Breast epithelium (tissue), 4 donors: Measurements from ENCODE around the gene NPTX1. TPM values are rescaled to one million over a fixed set of nuclear protein-coding genes. Genes with fewer than 3 reads are reported as not detected.

ENCODE experiments used
- DNase-seq, 2 donors: peaks; one replicate each; pipeline ENCODE4 v3.0.0-alpha.2; 2019; ENCODE audit warnings: low spot score in 2 of 2
- H3K27ac ChIP-seq, 2 donors: fragments of 200-600 bp; sonication (generic) in 1 of 2; one replicate each; pipeline ENCODE4 v1.5.1; 2016 to 2019; ENCODE audit warnings: mild to moderate bottlenecking in 1 of 2
- H3K27me3 ChIP-seq, 2 donors: fragments of 200-600 bp; sonication (generic) in 1 of 2; one replicate each; pipeline versions ENCODE4 v1.5.1 to v1.6.0; 2017 to 2019; ENCODE audit warnings: control low read depth in 1 of 2, mild to moderate bottlenecking in 1 of 2
- H3K36me3 ChIP-seq: fragments of 200-600 bp; one replicate; pipeline ENCODE4 v1.5.1; 2019
- H3K4me1 ChIP-seq, 2 donors: fragments of 200-600 bp; sonication (generic); one replicate each; pipeline ENCODE4 v1.5.1; 2016 to 2019; ENCODE audit warnings: control low read depth in 1 of 2
- H3K4me3 ChIP-seq, 3 donors: fragments of 200-600 bp; sonication (generic); 1 replicate in 2 of 3; 2 replicates in 1 of 3; pipeline ENCODE4 v1.5.1; 2016 to 2019; ENCODE audit warnings: mild to moderate bottlenecking in 3 of 3, moderate library complexity in 2 of 3
- H3K9me3 ChIP-seq, 2 donors: fragments of 200-600 bp; sonication (generic) in 1 of 2; one replicate each; pipeline ENCODE4 v1.5.1; 2016 to 2019; ENCODE audit warnings: control low read depth in 1 of 2
- POLR2A ChIP-seq: fragments of 450-650 bp; IDR thresholded peaks from one replicate; pipeline ENCODE4 v1.6.1; 2016; ENCODE audit warnings: antibody characterized with exemption, mild to moderate bottlenecking, moderate library complexity
- POLR2AphosphoS5 ChIP-seq, 3 donors: sonication (generic); formaldehyde crosslinking; IDR thresholded peaks; one replicate each; pipeline ENCODE4 v1.6.1; 2017; ENCODE audit warnings: antibody characterized with exemption in 3 of 3
- intact Hi-C: fragments of 100-400 bp; cut with DNase I; formaldehyde crosslinking; loops from one replicate; pipeline ENCODE4 v1.15.1; 2023; ENCODE audit warnings: low total_unique reads
- total RNA-seq, 3 donors: library from RNA; depleted of rRNA; stranded (reverse); fragments of >200 nt; gene quantifications; one replicate each; pipeline ENCODE4 v1.1.0, GENCODE V29; 2016
- TF ChIP-seq, protein P1 (sequence below), 3 donors: fragments of 450-650 bp; IDR thresholded peaks; one replicate each; pipeline ENCODE4 v1.5.1; 2016 to 2017; ENCODE audit warnings: antibody characterized with exemption in 3 of 3, mild to moderate bottlenecking in 3 of 3, moderate library complexity in 3 of 3

The NPTX1 gene
- total RNA-seq, 3 donors from 2014 or later, result under 0.01 to 0.32 (median 0.29) TPM

GRCh38 chr17:80482058-80482318 lies 5.6 kb upstream of the NPTX1 start:
- H3K4me3 ChIP-seq, result no peak overlapping the region
- H3K9me3 ChIP-seq, result no peaks in the 10 kb centered on the region
- H3K36me3 ChIP-seq, result no peaks in the 10 kb centered on the region
- no peak for TF ChIP-seq POLR2AphosphoS5 (IDR thresholded peaks at IDR 0.05)
- TF ChIP-seq POLR2A, result no peak
- TF ChIP-seq, protein P1, sequence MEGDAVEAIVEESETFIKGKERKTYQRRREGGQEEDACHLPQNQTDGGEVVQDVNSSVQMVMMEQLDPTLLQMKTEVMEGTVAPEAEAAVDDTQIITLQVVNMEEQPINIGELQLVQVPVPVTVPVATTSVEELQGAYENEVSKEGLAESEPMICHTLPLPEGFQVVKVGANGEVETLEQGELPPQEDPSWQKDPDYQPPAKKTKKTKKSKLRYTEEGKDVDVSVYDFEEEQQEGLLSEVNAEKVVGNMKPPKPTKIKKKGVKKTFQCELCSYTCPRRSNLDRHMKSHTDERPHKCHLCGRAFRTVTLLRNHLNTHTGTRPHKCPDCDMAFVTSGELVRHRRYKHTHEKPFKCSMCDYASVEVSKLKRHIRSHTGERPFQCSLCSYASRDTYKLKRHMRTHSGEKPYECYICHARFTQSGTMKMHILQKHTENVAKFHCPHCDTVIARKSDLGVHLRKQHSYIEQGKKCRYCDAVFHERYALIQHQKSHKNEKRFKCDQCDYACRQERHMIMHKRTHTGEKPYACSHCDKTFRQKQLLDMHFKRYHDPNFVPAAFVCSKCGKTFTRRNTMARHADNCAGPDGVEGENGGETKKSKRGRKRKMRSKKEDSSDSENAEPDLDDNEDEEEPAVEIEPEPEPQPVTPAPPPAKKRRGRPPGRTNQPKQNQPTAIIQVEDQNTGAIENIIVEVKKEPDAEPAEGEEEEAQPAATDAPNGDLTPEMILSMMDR (IDR thresholded peaks at IDR 0.05), result no peak
- peaks cover 21 to 74% of the 10 kb centered on the region in 2 donors for H3K27me3 ChIP-seq
- no peak for DNase-seq
- H3K4me1 ChIP-seq, result peaks cover 13% of the 10 kb centered on the region in 2 donors
- H3K27ac ChIP-seq, result no peak overlapping the region
- intact Hi-C loops, result no loop called here

DNA sequence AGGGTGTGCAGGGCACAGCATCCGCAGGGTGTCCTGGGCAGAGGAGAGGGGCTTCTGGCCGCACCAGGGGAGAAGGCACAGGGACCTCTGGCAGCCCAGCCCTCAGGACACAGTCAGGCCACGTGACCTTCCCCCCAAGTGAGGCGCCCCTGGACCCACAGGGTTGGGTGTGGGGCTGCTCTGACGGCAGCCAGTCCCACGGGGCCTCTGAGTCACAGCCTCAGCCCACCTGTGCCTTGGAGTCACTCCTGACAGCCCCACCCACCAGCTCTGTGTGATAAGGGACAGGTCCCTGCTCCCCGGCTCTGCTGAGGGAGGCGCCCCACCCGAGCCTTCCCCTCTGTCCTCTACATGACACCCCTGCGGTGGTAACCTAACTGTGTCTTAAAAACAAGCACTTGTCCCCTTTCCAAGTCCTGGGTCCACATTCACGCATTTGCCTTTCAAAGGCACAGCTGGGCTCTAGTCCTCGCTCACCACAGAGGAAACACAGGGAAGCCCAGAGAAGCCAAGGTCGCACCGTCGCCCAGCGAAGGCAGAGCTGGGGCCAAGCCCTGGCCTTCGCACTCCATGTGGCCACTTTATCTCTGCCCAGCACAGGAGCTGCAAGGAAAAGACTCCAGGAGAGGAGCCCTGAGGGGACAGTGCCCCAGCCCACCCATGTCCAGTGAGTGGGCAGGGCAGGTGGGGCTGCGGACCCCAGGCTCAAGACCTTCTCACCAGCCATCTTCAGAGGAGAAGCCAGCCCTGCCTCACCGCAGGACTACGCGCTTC lies 5.1 kb upstream of the NPTX1 start:
- no peak for DNase-seq
- Histone ChIP-seq H3K36me3 (no peaks in the 10 kb centered on the region), H3K4me1 (peaks cover 18% of the 10 kb centered on the region in 2 donors), H3K27me3 (peaks cover 26 to 76% of the 10 kb centered on the region in 2 donors), H3K27ac (no peak overlapping the region), H3K9me3 (no peaks in the 10 kb centered on the region), H3K4me3 (no peak overlapping the region)
- no peak for TF ChIP-seq POLR2A
- no peak for TF ChIP-seq POLR2AphosphoS5 (IDR thresholded peaks at IDR 0.05)
- TF ChIP-seq, protein P1 (IDR thresholded peaks at IDR 0.05), result no peak
- intact Hi-C loops, result no loop called here

- intact Hi-C loops, result no loop called here
- Histone ChIP-seq H3K36me3 (no peaks in the 10 kb centered on the region), H3K4me3 (no peak overlapping the region), H3K27me3 (peaks cover 33 to 79% of the 10 kb centered on the region in 2 donors), H3K4me1 (peaks cover 22% of the 10 kb centered on the region in 2 donors), H3K9me3 (no peaks in the 10 kb centered on the region), H3K27ac (no peak overlapping the region)
- DNase-seq, result no peak
- TF ChIP-seq POLR2A (no peak), POLR2AphosphoS5 (IDR thresholded peaks at IDR 0.05) (no peak)
- TF ChIP-seq, protein P1 (IDR thresholded peaks at IDR 0.05), result no peak
Measured at GRCh38 chr17:80480248-80480647, 3.8 kb upstream of the NPTX1 start.

- Histone ChIP-seq H3K9me3 (no peaks in the 10 kb centered on the region), H3K4me1 (peaks cover 27 to 28% of the 10 kb centered on the region in 2 donors), H3K36me3 (no peaks in the 10 kb centered on the region), H3K27me3 (peaks cover 33 to 88% of the 10 kb centered on the region in 2 donors), H3K4me3 (no peak overlapping the region), H3K27ac (no peak overlapping the region)
- TF ChIP-seq POLR2A (no peak), POLR2AphosphoS5 (IDR thresholded peaks at IDR 0.05) (no peak)
- TF ChIP-seq, protein P1 (IDR thresholded peaks at IDR 0.05), result no peak
- intact Hi-C loops, result no loop called here
- no peak for DNase-seq
Measured at GRCh38 chr17:80479246-80479566, 2.8 kb upstream of the NPTX1 start.

DNA sequence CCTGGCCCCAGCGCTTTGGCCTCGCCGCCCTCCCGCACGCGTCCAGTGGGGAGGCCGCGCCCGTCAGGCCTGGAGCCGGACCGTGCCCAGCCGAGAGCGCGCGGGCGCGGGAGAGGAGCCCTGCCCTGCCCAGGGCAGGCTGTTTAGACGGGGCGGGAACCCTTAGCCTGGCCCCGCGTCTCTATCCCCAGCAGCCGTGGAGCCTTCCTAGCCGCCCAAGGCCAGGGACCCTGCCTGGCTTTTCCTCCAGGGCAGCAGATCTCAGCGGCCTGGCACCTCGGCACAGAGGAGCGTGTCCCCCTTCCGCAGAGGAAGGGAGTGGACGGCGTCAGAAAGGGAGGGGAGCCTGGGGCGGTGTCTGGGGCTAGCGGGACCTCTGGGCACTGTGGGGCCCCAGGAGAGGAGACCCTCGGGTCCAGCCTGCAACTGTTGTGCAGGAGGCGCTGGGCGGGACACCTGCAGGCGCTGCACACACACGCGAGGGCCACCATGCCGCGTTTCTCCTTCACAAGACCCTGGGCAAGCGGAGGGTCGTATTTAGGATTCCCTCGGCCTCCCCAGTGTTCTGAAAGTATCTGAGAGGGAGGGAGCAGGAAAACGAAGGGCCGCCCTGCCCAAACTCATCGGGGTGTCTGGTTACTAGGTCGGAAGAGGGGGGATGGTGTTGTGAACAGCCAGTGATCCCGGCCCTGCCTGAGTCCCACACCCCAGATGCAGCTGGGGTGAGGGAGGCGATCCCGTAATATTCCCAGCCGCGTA lies 2.3 kb upstream of the NPTX1 start:
- no peak for DNase-seq
- Histone ChIP-seq H3K27me3 (peaks cover 33 to 94% of the 10 kb centered on the region in 2 donors), H3K9me3 (no peaks in the 10 kb centered on the region), H3K4me3 (peak overlapping the region in 2 of 3 donors; percentile 33 to 67), H3K36me3 (no peaks in the 10 kb centered on the region), H3K4me1 (peaks cover 27 to 28% of the 10 kb centered on the region in 2 donors), H3K27ac (no peak overlapping the region)
- intact Hi-C loops, result no loop called here
- TF ChIP-seq, protein P1 (IDR thresholded peaks at IDR 0.05), result no peak
- no peak for TF ChIP-seq POLR2AphosphoS5 (IDR thresholded peaks at IDR 0.05)
- no peak for TF ChIP-seq POLR2A
